ENCODE measurements around the gene IL26.

Gene IL26

DNA sequence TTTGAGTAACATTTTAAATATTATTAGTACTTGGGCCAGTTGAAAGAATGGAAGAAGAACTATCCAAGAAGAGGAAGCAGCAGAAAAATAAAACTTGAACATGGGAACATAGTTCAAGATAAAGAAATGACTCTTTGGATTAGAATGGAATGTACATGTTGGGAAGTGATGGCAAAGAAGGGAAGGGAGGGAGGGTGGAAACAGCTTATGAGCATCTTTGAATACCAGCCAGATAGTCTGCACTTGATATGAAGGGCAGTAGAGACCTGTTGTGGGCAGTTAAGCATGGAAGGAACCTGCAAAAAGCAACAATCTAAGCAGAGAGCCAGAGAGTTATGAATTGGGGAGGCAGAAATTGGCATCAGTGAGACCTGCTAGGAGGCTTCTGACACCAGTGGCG is 37.8 kb upstream of the IL26 start:
- H3K27me3 ChIP-seq = no peaks in the 10 kb centered on the region
- no peak for TF ChIP-seq Cebpa-rat (IDR thresholded peaks at IDR 0.05)
- H3K9me3 ChIP-seq (replicated peaks in 1 of 11) = no peaks in the 10 kb centered on the region
- H3K9ac ChIP-seq = no peak overlapping the region
- H3K36me3 ChIP-seq = no peaks in the 10 kb centered on the region
- no peak overlapping the region for H3K27ac ChIP-seq
- H4K20me1 ChIP-seq = no peaks in the 10 kb centered on the region
- no peak overlapping the region for H3K4me2 ChIP-seq
- no peaks in the 10 kb centered on the region for H3K4me1 ChIP-seq
- H3K4me3 ChIP-seq = no peak overlapping the region

DNA sequence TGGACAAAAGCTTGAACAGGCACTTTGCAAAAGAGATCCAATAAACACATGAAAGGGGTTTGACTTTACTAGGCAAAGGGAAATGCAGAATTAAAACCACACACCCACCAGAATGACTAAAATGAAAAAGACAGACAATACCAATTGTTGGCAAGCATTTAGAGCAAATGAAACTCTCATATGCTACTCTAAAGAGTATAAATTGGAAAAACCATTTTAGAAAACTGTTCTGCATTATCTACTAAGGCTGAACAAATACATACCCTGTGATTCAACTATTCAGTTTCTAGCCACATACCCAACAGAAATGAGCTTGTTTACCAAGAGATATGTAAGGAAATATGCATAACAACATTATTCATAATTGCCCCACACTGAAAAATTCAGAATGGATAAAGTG is 36.3 kb upstream of the IL26 start:
- H3K4me1 ChIP-seq = no peaks in the 10 kb centered on the region
- no peak for TF ChIP-seq Cebpa-rat (IDR thresholded peaks at IDR 0.05)
- no peak overlapping the region for H3K4me2 ChIP-seq
- H3K9ac ChIP-seq = no peak overlapping the region
- no peak overlapping the region for H3K4me3 ChIP-seq
- no peaks in the 10 kb centered on the region for H4K20me1 ChIP-seq
- no peak overlapping the region for H3K27ac ChIP-seq
- H3K9me3 ChIP-seq (replicated peaks in 1 of 11) = no peaks in the 10 kb centered on the region
- no peaks in the 10 kb centered on the region for H3K27me3 ChIP-seq
- H3K36me3 ChIP-seq = no peaks in the 10 kb centered on the region

DNA sequence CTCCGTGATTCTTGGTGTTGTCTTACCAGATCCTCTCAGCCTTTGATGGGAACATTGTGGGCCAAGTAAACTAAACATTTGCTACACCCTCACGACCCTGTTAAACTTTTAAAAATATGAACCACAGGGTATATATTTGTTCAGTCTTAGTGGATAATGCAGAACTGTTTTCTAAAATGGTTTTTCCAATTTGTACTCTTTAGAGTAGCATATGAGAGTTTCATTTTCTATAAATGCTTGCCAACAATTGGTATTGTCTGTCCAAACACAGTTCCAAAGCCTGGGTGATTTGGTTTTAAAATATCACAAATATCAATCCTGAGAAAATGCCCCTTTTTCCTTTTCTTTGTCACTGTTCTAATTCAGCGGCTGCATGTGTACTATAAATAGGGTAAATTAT is 34.5 kb upstream of the IL26 start:
- Histone ChIP-seq H3K4me3 (no peak overlapping the region), H3K27ac (no peak overlapping the region), H3K27me3 (no peaks in the 10 kb centered on the region)

GRCh38 chr12:68259318-68259940 is 33.8 kb upstream of the IL26 start:
- no peak for TF ChIP-seq Cebpa-rat (IDR thresholded peaks at IDR 0.05)
- Histone ChIP-seq H3K27me3 (no peaks in the 10 kb centered on the region), H4K20me1 (no peaks in the 10 kb centered on the region), H3K4me3 (no peak overlapping the region), H3K9me3 (replicated peaks in 1 of 11) (no peaks in the 10 kb centered on the region), H3K4me1 (no peaks in the 10 kb centered on the region), H3K4me2 (no peak overlapping the region), H3K27ac (no peak overlapping the region), H3K36me3 (no peaks in the 10 kb centered on the region), H3K9ac (no peak overlapping the region)

More for the DNA sequence above, 34.5 kb upstream of the IL26 start:
- Histone ChIP-seq H3K36me3 (no peaks in the 10 kb centered on the region), H3K9me3 (replicated peaks in 1 of 11) (no peaks in the 10 kb centered on the region), H3K4me2 (no peak overlapping the region), H3K9ac (no peak overlapping the region), H4K20me1 (no peaks in the 10 kb centered on the region), H3K4me1 (no peaks in the 10 kb centered on the region)
- TF ChIP-seq Cebpa-rat (IDR thresholded peaks at IDR 0.05) = no peak

GRCh38 chr12:68253504-68253903 is 27.9 kb upstream of the IL26 start, which contains the start of gene IL22:
IL22 (minus strand) TSS chr12:68253604; CDS start chr12:68253448, 156 bp downstream.
- TF ChIP-seq Cebpa-rat (IDR thresholded peaks at IDR 0.05) = no peak
- Histone ChIP-seq H3K9me3 (replicated peaks in 1 of 11) (no peaks in the 10 kb centered on the region), H3K4me2 (no peak within 1 kb of the TSS), H4K20me1 (no peaks in the 10 kb centered on the region), H3K9ac (no peak within 1 kb of the TSS), H3K36me3 (no peaks in the 10 kb centered on the region), H3K4me3 (no peak within 1 kb of the TSS), H3K4me1 (no peaks in the 10 kb centered on the region), H3K27ac (no peak within 1 kb of the TSS), H3K27me3 (no peaks in the 10 kb centered on the region)

GRCh38 chr12:68252077-68252476 is 26.5 kb upstream of the IL26 start:
- Histone ChIP-seq H3K4me1 (no peaks in the 10 kb centered on the region), H3K9ac (no peak overlapping the region), H3K36me3 (no peaks in the 10 kb centered on the region), H4K20me1 (no peaks in the 10 kb centered on the region), H3K27ac (no peak overlapping the region), H3K4me3 (no peak overlapping the region), H3K27me3 (no peaks in the 10 kb centered on the region), H3K9me3 (replicated peaks in 1 of 11) (peaks cover 0 to 4% (median 0%) of the 10 kb centered on the region in 11 experiments; a peak in 3 of 22 replicates), H3K4me2 (no peak overlapping the region)
- 0 out of 22 replicates have a peak, but pooled peaks of 1 of the 11 experiments have one; percentile 11 for TF ChIP-seq Cebpa-rat (IDR thresholded peaks at IDR 0.05)

DNA sequence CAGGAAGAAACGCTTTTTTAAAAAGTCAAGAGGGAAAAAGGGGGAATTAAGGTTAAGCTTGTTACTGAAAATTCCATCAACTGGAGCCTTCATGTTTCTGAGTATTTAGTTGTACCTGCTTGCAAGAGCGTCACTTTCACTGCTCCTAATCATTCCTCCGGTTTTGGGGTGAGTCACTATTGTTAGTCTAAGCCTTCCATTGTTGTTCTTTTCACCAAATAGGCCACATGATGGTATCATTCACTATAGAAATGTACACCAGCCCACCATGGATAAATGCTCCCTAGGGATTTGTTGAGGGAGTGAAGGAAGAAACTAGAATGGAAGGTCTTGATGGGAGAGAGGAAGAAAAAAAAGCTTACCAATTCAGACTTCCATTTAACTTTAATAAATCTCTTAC is 24.8 kb upstream of the IL26 start:
- no peak overlapping the region for H3K9ac ChIP-seq
- no peak overlapping the region for H3K4me2 ChIP-seq
- no peaks in the 10 kb centered on the region for H3K27me3 ChIP-seq
- peaks cover 0 to 5% (median 0%) of the 10 kb centered on the region in 11 experiments; a peak in 3 of 22 replicates for H3K9me3 ChIP-seq (replicated peaks in 1 of 11)
- no peaks in the 10 kb centered on the region for H3K36me3 ChIP-seq
- H3K4me1 ChIP-seq = no peaks in the 10 kb centered on the region
- no peak overlapping the region for H3K27ac ChIP-seq
- TF ChIP-seq Cebpa-rat (IDR thresholded peaks at IDR 0.05) = no peak
- no peaks in the 10 kb centered on the region for H4K20me1 ChIP-seq
- no peak overlapping the region for H3K4me3 ChIP-seq

GRCh38 chr12:68247785-68248184 is 22.2 kb upstream of the IL26 start:
- no peak overlapping the region for H3K4me3 ChIP-seq
- no peak overlapping the region for H3K9ac ChIP-seq
- no peaks in the 10 kb centered on the region for H3K27me3 ChIP-seq
- H3K4me2 ChIP-seq = no peak overlapping the region
- H3K9me3 ChIP-seq (replicated peaks in 1 of 11) = peaks cover 0 to 5% (median 0%) of the 10 kb centered on the region in 11 experiments; a peak in 3 of 22 replicates
- H3K4me1 ChIP-seq = no peaks in the 10 kb centered on the region
- H4K20me1 ChIP-seq = no peaks in the 10 kb centered on the region
- TF ChIP-seq Cebpa-rat (IDR thresholded peaks at IDR 0.05) = no peak
- H3K36me3 ChIP-seq = no peaks in the 10 kb centered on the region
- no peak overlapping the region for H3K27ac ChIP-seq

DNA sequence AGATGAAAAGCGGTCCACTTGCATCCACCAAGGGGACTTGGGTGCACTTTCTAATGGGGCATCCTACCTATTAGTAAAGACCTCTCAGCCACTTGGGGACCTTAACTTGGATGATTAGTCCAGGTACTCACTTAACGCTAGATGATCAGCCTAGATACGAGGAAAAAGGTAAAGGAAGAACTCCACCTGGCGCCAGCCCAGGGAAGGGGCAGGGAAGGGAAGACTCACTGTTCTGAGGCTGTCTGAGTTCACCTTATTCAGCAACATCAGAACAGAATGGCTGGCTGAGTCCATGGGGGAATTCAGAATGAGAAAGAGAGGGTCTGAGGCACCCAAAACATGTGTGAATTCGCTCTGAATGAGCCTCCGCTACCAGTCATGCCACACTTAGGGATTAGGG is 20.7 kb upstream of the IL26 start:
- Histone ChIP-seq H3K4me2 (no peak overlapping the region), H3K36me3 (no peaks in the 10 kb centered on the region), H3K9ac (no peak overlapping the region), H3K4me3 (no peak overlapping the region), H3K9me3 (replicated peaks in 1 of 11) (peaks cover 0 to 5% (median 0%) of the 10 kb centered on the region in 11 experiments; a peak in 3 of 22 replicates), H3K4me1 (peaks cover 0 to 8% (median 2%) of the 10 kb centered on the region in 10 experiments; a peak in 13 of 20 replicates), H3K27me3 (no peaks in the 10 kb centered on the region), H3K27ac (no peak overlapping the region), H4K20me1 (no peaks in the 10 kb centered on the region)
- no peak for TF ChIP-seq Cebpa-rat (IDR thresholded peaks at IDR 0.05)
